GM19467 (cell line): Measurements from ENCODE around the gene MTMR8.
"Not testable (repeated sequence)": the region's sequence is repeated elsewhere in the genome, so short reads cannot be mapped to it uniquely, and the experiment has no call there.

Experiments used
- ATAC-seq: cut with Tn5 transposase; IDR thresholded peaks from one replicate; pipeline ENCODE4 v1.9.1; 2021; ENCODE audit warnings: mild to moderate bottlenecking, moderate library complexity; ENCODE audit not compliant: unreplicated experiment

Gene MTMR8

GRCh38 chrX:64394874-64395567, at the start of gene MTMR8:
TSS of gene MTMR8 (minus strand) at chrX:64395452. CDS start at chrX:64395363, 89 bp downstream.
- ATAC-seq, result peak; percentile 88

- no peak for ATAC-seq
These were observed 44.3 kb upstream of the MTMR8 start for GRCh38 chrX:64439551-64439950.

GRCh38 chrX:64437665-64438064, 42.4 kb upstream of the MTMR8 start:
- no peak for ATAC-seq

GRCh38 chrX:64437218-64437617, 42.0 kb upstream of the MTMR8 start:
- ATAC-seq, result no peak

GRCh38 chrX:64428371-64428770, 33.1 kb upstream of the MTMR8 start:
- no peak for ATAC-seq

GRCh38 chrX:64427787-64428186, 32.5 kb upstream of the MTMR8 start:
- ATAC-seq, result peak; percentile 79

- peak; percentile 54 for ATAC-seq
These were observed 32.0 kb upstream of the MTMR8 start for GRCh38 chrX:64427281-64427680.

GRCh38 chrX:64409730-64410129, 14.5 kb upstream of the MTMR8 start:
- ATAC-seq, result not testable (repeated sequence)

GRCh38 chrX:64398088-64398487, 2.8 kb upstream of the MTMR8 start:
- no peak for ATAC-seq

- ATAC-seq, result peak; percentile 6
These were observed 297 bp upstream of the MTMR8 start for GRCh38 chrX:64395568-64395929.

GRCh38 chrX:64394059-64394873, 986 bp downstream of the MTMR8 start:
- ATAC-seq, result no peak

- no peak for ATAC-seq
These were observed 5.8 kb downstream of the MTMR8 start for GRCh38 chrX:64389489-64389888.

GRCh38 chrX:64380789-64381188, 14.5 kb downstream of the MTMR8 start:
- ATAC-seq, result not testable (repeated sequence)

- no peak for ATAC-seq
These were observed 15.3 kb downstream of the MTMR8 start for GRCh38 chrX:64379924-64380323.

- ATAC-seq, result no peak
These were observed 17.5 kb downstream of the MTMR8 start for GRCh38 chrX:64377753-64378152.

- no peak for ATAC-seq
These were observed 43.2 kb downstream of the MTMR8 start for GRCh38 chrX:64352081-64352480.

GRCh38 chrX:64350521-64350920, 44.7 kb downstream of the MTMR8 start:
- ATAC-seq, result no peak

GRCh38 chrX:64350047-64350446, 45.2 kb downstream of the MTMR8 start:
- no peak for ATAC-seq

- no peak for ATAC-seq
These were observed 52.4 kb downstream of the MTMR8 start for GRCh38 chrX:64342811-64343210.

- no peak for ATAC-seq
These were observed 57.0 kb downstream of the MTMR8 start for GRCh38 chrX:64338296-64338695.

GRCh38 chrX:64334467-64334866, 60.8 kb downstream of the MTMR8 start:
- no peak for ATAC-seq

- no peak for ATAC-seq
These were observed 65.0 kb downstream of the MTMR8 start for GRCh38 chrX:64330284-64330683.
